Spleen (tissue), 11 donors: ENCODE measurements around the gene NFIB. TPM values are rescaled to one million over a fixed set of nuclear protein-coding genes. Genes with fewer than 3 reads are reported as not detected.

Source experiments
- DNase-seq: peaks from one replicate; pipeline ENCODE4 v3.0.0-alpha.2; 2020
- H3K27ac ChIP-seq, 8 donors: fragments of 200-600 bp; sonication (generic) in 7 of 8; 1 replicate in 4 of 8; 2 replicates in 4 of 8; pipeline versions ENCODE4 v1.5.0 to v1.8.0; 2016 to 2021; ENCODE audit warnings: inconsistent platforms in 4 of 8, mild to moderate bottlenecking in 4 of 8, moderate library complexity in 1 of 8
- H3K27me3 ChIP-seq, 7 donors: fragments of 200-600 bp; sonication (generic) in 6 of 7; replicated peaks in 1 of 7; 1 replicate in 4 of 7; 2 replicates in 3 of 7; pipeline versions ENCODE4 v1.5.0 to v1.8.0; 2016 to 2021; ENCODE audit warnings: inconsistent platforms in 3 of 7, mild to moderate bottlenecking in 1 of 7
- H3K36me3 ChIP-seq, 6 donors: fragments of 200-600 bp; sonication (generic) in 5 of 6; 1 replicate in 4 of 6; 2 replicates in 2 of 6; pipeline versions ENCODE4 v1.5.0 to v1.8.0; 2016 to 2021; ENCODE audit warnings: inconsistent platforms in 2 of 6
- H3K4me1 ChIP-seq, 6 donors: fragments of 200-600 bp; sonication (generic) in 5 of 6; 1 replicate in 3 of 6; 2 replicates in 3 of 6; pipeline versions ENCODE4 v1.5.0 to v1.8.0; 2016 to 2021; ENCODE audit warnings: inconsistent platforms in 3 of 6
- H3K4me3 ChIP-seq, 8 donors: fragments of 200-600 bp; sonication (generic) in 7 of 8; 1 replicate in 4 of 8; 2 replicates in 4 of 8; pipeline versions ENCODE4 v1.5.0 to v1.8.0; 2016 to 2021; ENCODE audit warnings: inconsistent platforms in 4 of 8, mild to moderate bottlenecking in 4 of 8, moderate library complexity in 2 of 8
- H3K9me3 ChIP-seq, 8 donors: fragments of 200-600 bp; sonication (generic) in 7 of 8; 1 replicate in 4 of 8; 2 replicates in 4 of 8; pipeline versions ENCODE4 v1.5.0 to v1.8.0; 2016 to 2021; ENCODE audit warnings: inconsistent platforms in 4 of 8
- CTCF ChIP-seq, 11 experiments: fragments of 200-600 bp in 7 of 11; fragments of 450-650 bp in 4 of 11; sonication (generic) in 4 of 11; IDR thresholded peaks in 8 of 11; conservative IDR thresholded peaks in 3 of 11; 1 replicate in 7 of 11; 2 replicates in 4 of 11; pipeline versions ENCODE4 v1.4.0 to v1.8.0; 2016 to 2021; ENCODE audit warnings: antibody characterized with exemption in 11 of 11, inconsistent platforms in 4 of 11, mild to moderate bottlenecking in 1 of 11
- POLR2A ChIP-seq, 3 donors: fragments of 450-650 bp; IDR thresholded peaks; one replicate each; pipeline ENCODE4 v1.5.1; 2017; ENCODE audit warnings: antibody characterized with exemption in 3 of 3, mild to moderate bottlenecking in 1 of 3
- POLR2AphosphoS5 ChIP-seq, 3 donors: sonication (generic); formaldehyde crosslinking; IDR thresholded peaks; one replicate each; pipeline ENCODE4 v1.5.1; 2017; ENCODE audit warnings: antibody characterized with exemption in 3 of 3
- WGBS, 5 donors: extraction: QIAGEN DNeasy Blood & Tissue Kit in 3 of 5; methylation state at CpG; one replicate each; pipeline versions ENCODE4 v1.1.5 to v1.1.7; 2013 to 2018; 5-methylcytosine and 5-hydroxymethylcytosine counted together
- intact Hi-C: fragments of 100-400 bp; cut with DNase I; formaldehyde crosslinking; loops from one replicate; pipeline ENCODE4 v1.15.0; 2023; ENCODE audit warnings: low total_unique reads
- polyA plus RNA-seq, 3 donors: library from polyadenylated mRNA; stranded (reverse); fragments of 200-250 nt; gene quantifications; one replicate each; pipeline ENCODE4 v1.2.1, GENCODE V29; 2013
- total RNA-seq, 7 donors: library from RNA; depleted of rRNA in 3 of 7; stranded (reverse); fragments of >200 nt in 3 of 7; fragmentation: NEBNext Ultra II Directional in 4 of 7; extraction: Animal tissue kit (Norgen Biotek cat#: 25700) in 4 of 7; gene quantifications; one replicate each; pipeline versions ENCODE4 v1.1.0 to v1.2.1, GENCODE V29; 2016 to 2021
- donor health status: healthy with polysubstance abuse.
- donor health status: DM: no; HTN: no; CAD: no; lungs with moderate emphysema.
- donor health status: DM: no; HTN: no; CAD: no.
- donor health status: Bipolar disorder and iron deficiency.
- donor health status: healthy.
- donor health status: DM: no; HTN: no; CAD: no.
- donor health status: DM: yes; HTN: yes; CAD: no.

Gene NFIB
- total and polyA plus RNA-seq, 10 donors = 3.6 to 96.8 (median 48.4) TPM

DNA sequence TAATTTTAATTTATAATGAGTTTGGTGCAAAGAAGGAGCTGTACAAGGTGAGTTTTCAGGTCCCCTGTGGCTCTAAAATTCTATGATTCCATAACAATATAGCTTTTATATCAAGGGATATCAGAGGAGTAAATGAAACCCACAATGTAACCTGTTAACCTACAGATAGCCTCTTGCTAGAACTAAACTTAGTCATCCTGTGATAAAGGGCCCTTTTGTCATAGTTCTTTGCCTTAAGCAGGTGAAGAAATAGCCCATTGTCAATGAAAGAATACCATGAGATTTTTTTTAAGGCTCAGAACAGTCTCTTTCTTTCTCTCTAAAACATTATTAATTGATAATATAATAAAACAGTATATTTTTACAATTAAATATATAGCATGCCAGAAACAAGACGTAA, 127.8 kb downstream of the NFIB start:
- 88 to 98% (median 94%) methylated on average over 1 of the region's 1 CpG for WGBS, 5 donors
- H3K27me3 ChIP-seq = no peaks in the 10 kb centered on the region
- no peak overlapping the region for H3K4me3 ChIP-seq
- TF ChIP-seq POLR2A (IDR thresholded peaks at IDR 0.05) (no peak), POLR2AphosphoS5 (IDR thresholded peaks at IDR 0.05) (no peak)
- intact Hi-C loops = no loop called here
- peaks cover 0 to 5% (median 0%) of the 10 kb centered on the region in 6 donors for H3K4me1 ChIP-seq
- no peaks in the 10 kb centered on the region for H3K9me3 ChIP-seq
- no peak overlapping the region for H3K27ac ChIP-seq
- H3K36me3 ChIP-seq = no peaks in the 10 kb centered on the region
- DNase-seq = no peak

GRCh38 chr9:14185016-14185415, 128.9 kb downstream of the NFIB start:
- H3K9me3 ChIP-seq = no peaks in the 10 kb centered on the region
- peaks cover 0 to 3% (median 0%) of the 10 kb centered on the region in 6 donors for H3K4me1 ChIP-seq
- TF ChIP-seq POLR2AphosphoS5 (IDR thresholded peaks at IDR 0.05) (no peak), POLR2A (IDR thresholded peaks at IDR 0.05) (no peak), CTCF (IDR thresholded peaks at IDR 0.05 in 8 of 11, conservative IDR thresholded peaks at IDR 0.05 in 3 of 11) (no peak)
- DNase-seq = no peak
- H3K27me3 ChIP-seq = no peaks in the 10 kb centered on the region
- WGBS, 5 donors = 77 to 98% (median 88%) methylated on average over 2 of the region's 2 CpGs
- intact Hi-C loops = no loop called here
- H3K4me3 ChIP-seq = no peak overlapping the region
- H3K36me3 ChIP-seq = no peaks in the 10 kb centered on the region
- H3K27ac ChIP-seq = no peak overlapping the region

GRCh38 chr9:14183001-14183400, 130.9 kb downstream of the NFIB start:
- H3K4me1 ChIP-seq = peaks cover 0 to 3% (median 0%) of the 10 kb centered on the region in 6 donors
- no peak overlapping the region for H3K4me3 ChIP-seq
- WGBS, 5 donors = 71 to 94% (median 86%) methylated on average over 1 of the region's 1 CpG
- no peaks in the 10 kb centered on the region for H3K27me3 ChIP-seq
- TF ChIP-seq POLR2AphosphoS5 (IDR thresholded peaks at IDR 0.05) = no peak
- no peak for TF ChIP-seq CTCF (IDR thresholded peaks at IDR 0.05 in 8 of 11, conservative IDR thresholded peaks at IDR 0.05 in 3 of 11)
- TF ChIP-seq POLR2A (IDR thresholded peaks at IDR 0.05) = no peak
- intact Hi-C loops = no loop called here
- DNase-seq = no peak
- H3K36me3 ChIP-seq = no peaks in the 10 kb centered on the region
- no peak overlapping the region for H3K27ac ChIP-seq
- no peaks in the 10 kb centered on the region for H3K9me3 ChIP-seq

- H3K27me3 ChIP-seq = no peaks in the 10 kb centered on the region
- H3K9me3 ChIP-seq = no peaks in the 10 kb centered on the region
- H3K27ac ChIP-seq = peak overlapping the region in 6 of 8 donors; percentile 28 to 75 (median 54)
- intact Hi-C loops = no loop called here
- peak overlapping the region in 2 of 8 donors; percentile 6 to 18 for H3K4me3 ChIP-seq
- DNase-seq = no peak
- TF ChIP-seq POLR2AphosphoS5 (IDR thresholded peaks at IDR 0.05) = no peak
- TF ChIP-seq CTCF (IDR thresholded peaks at IDR 0.05 in 8 of 11, conservative IDR thresholded peaks at IDR 0.05 in 3 of 11) = no peak
- TF ChIP-seq POLR2A (IDR thresholded peaks at IDR 0.05) = no peak
- peaks cover 0 to 3% (median 0%) of the 10 kb centered on the region in 6 donors for H3K4me1 ChIP-seq
- no peaks in the 10 kb centered on the region for H3K36me3 ChIP-seq
- WGBS, 5 donors = 60 to 73% (median 69%) methylated on average over 3 of the region's 3 CpGs
Measured at GRCh38 chr9:14180960-14181537, 132.9 kb downstream of the NFIB start.
